Smooth muscle cell (in vitro differentiated cells): ENCODE measurements around the gene CCDC194. TPM values are rescaled to one million over a fixed set of nuclear protein-coding genes. Genes with fewer than 3 reads are reported as not detected.

ENCODE experiments used
- DNase-seq: peaks from one replicate; lab custom pipeline; 2025; ENCODE audit not compliant: unreplicated experiment; lab: John Stamatoyannopoulos, UW
- H2AFZ ChIP-seq: fragments of 200-600 bp; sonication (generic); 2 replicates; pipeline ENCODE4 v1.6.0; 2016; ENCODE audit warnings: antibody characterized with exemption, low read depth, mild to moderate bottlenecking
- H3F3A ChIP-seq: fragments of 200-600 bp; sonication (generic); 2 replicates; pipeline ENCODE4 v1.6.0; 2017; ENCODE audit warnings: antibody characterized with exemption, low read depth
- H3K27ac ChIP-seq: fragments of 200-600 bp; sonication (generic); 2 replicates; pipeline ENCODE4 v1.5.1; 2016; ENCODE audit warnings: low read depth, mild to moderate bottlenecking
- H3K27me3 ChIP-seq: fragments of 200-600 bp; sonication (generic); 2 replicates; pipeline ENCODE4 v1.6.1; 2016; ENCODE audit warnings: low read depth, mild to moderate bottlenecking
- H3K36me3 ChIP-seq: fragments of 200-600 bp; sonication (generic); 2 replicates; pipeline ENCODE4 v1.5.1; 2016; ENCODE audit warnings: low read depth
- H3K4me1 ChIP-seq: fragments of 200-600 bp; sonication (generic); 2 replicates; pipeline ENCODE4 v1.5.1; 2016; ENCODE audit warnings: low read depth
- H3K4me2 ChIP-seq: fragments of 200-600 bp; sonication (generic); 2 replicates; pipeline ENCODE4 v1.6.0; 2016; ENCODE audit warnings: mild to moderate bottlenecking
- H3K4me3 ChIP-seq: fragments of 200-600 bp; sonication (generic); 2 replicates; pipeline ENCODE4 v1.5.1; 2016; ENCODE audit warnings: mild to moderate bottlenecking
- H3K79me2 ChIP-seq: fragments of 200-600 bp; sonication (generic); 2 replicates; pipeline ENCODE4 v1.6.0; 2016; ENCODE audit warnings: low read depth, mild to moderate bottlenecking
- H3K9ac ChIP-seq: fragments of 200-600 bp; sonication (generic); 2 replicates; pipeline ENCODE4 v1.6.0; 2016; ENCODE audit warnings: low read depth
- H3K9me3 ChIP-seq: fragments of 200-600 bp; sonication (generic); replicated peaks from 2 replicates; pipeline ENCODE4 v1.5.1; 2016; ENCODE audit warnings: low read depth
- H4K20me1 ChIP-seq: fragments of 200-600 bp; sonication (generic); 2 replicates; pipeline ENCODE4 v1.6.0; 2016; ENCODE audit warnings: low read depth
- CTCF ChIP-seq: fragments of 200-600 bp; sonication (generic); IDR thresholded peaks from 2 replicates; pipeline ENCODE4 v1.5.1; 2017; ENCODE audit warnings: borderline replicate concordance, mild to moderate bottlenecking, antibody characterized with exemption; ENCODE audit not compliant: insufficient read depth, poor library complexity, severe bottlenecking
- WGBS: methylation state at CpG from one replicate; pipeline ENCODE4 v1.1.7; 2016; ENCODE audit warnings: low lambda C conversion rate; 5-methylcytosine and 5-hydroxymethylcytosine counted together
- polyA plus RNA-seq: library from polyadenylated mRNA; unstranded; fragments of >200 nt; fragmentation: Nextera tagmentation; extraction: Ambion mirVana; gene quantifications from 2 replicates; pipeline ENCODE4 v1.2.1, GENCODE V29; 2016
- total RNA-seq: library from RNA; depleted of rRNA; stranded (reverse); fragments of >200 nt; gene quantifications from 2 replicates; pipeline ENCODE4 v1.2.3, GENCODE V29; 2014

Gene CCDC194
- total RNA-seq (not detected in 2 replicates), polyA plus RNA-seq (not detected in 2 replicates)

GRCh38 chr19:17393914-17394313 lies at the start of gene CCDC194:
Gene CCDC194, minus strand, starts transcription at chr19:17394196. Its CDS starts 38 bp downstream, at chr19:17394158.
- no peaks in the 10 kb centered on the region for H3F3A ChIP-seq
- 94% methylated on average over 41 of the region's 41 CpGs for WGBS
- no peak within 1 kb of the TSS for H2AFZ ChIP-seq
- TF ChIP-seq CTCF = no peak
- no peak within 1 kb of the TSS for H3K4me3 ChIP-seq
- no peak within 1 kb of the TSS for H3K4me2 ChIP-seq
- no peaks in the 10 kb centered on the region for H3K9me3 ChIP-seq
- no peak within 1 kb of the TSS for H3K27ac ChIP-seq
- H3K79me2 ChIP-seq = no peaks in the 10 kb centered on the region
- H3K27me3 ChIP-seq = no peaks in the 10 kb centered on the region
- H4K20me1 ChIP-seq = no peaks in the 10 kb centered on the region
- no peak for DNase-seq
- no peaks in the 10 kb centered on the region for H3K36me3 ChIP-seq
- no peak within 1 kb of the TSS for H3K9ac ChIP-seq
- H3K4me1 ChIP-seq = peaks cover 7% of the 10 kb centered on the region

GRCh38 chr19:17441241-17442021 lies 47.4 kb upstream of the CCDC194 start:
- DNase-seq = no peak
- Histone ChIP-seq H3K4me1 (no peaks in the 10 kb centered on the region), H3K4me2 (no peak overlapping the region), H3K36me3 (no peaks in the 10 kb centered on the region), H3K27ac (no peak overlapping the region), H3K27me3 (no peaks in the 10 kb centered on the region), H3K9me3 (no peaks in the 10 kb centered on the region), H2AFZ (no peak overlapping the region), H3F3A (no peaks in the 10 kb centered on the region), H4K20me1 (no peaks in the 10 kb centered on the region), H3K4me3 (no peak overlapping the region), H3K79me2 (no peaks in the 10 kb centered on the region), H3K9ac (no peak overlapping the region)
- WGBS = 61% methylated on average over 8 of the region's 8 CpGs
- peak; percentile 43 for TF ChIP-seq CTCF

- Histone ChIP-seq H3K9me3 (no peaks in the 10 kb centered on the region), H3K9ac (no peak overlapping the region), H3K36me3 (no peaks in the 10 kb centered on the region), H3K4me2 (no peak overlapping the region), H3F3A (no peaks in the 10 kb centered on the region), H3K27ac (no peak overlapping the region), H4K20me1 (no peaks in the 10 kb centered on the region), H3K27me3 (no peaks in the 10 kb centered on the region), H2AFZ (no peak overlapping the region), H3K79me2 (no peaks in the 10 kb centered on the region), H3K4me1 (no peaks in the 10 kb centered on the region), H3K4me3 (no peak overlapping the region)
- TF ChIP-seq CTCF = no peak
- 83% methylated on average over 7 of the region's 7 CpGs for WGBS
- DNase-seq = no peak
Measured at GRCh38 chr19:17436874-17437267, 42.9 kb upstream of the CCDC194 start.
